RWPE1 (cell line): ENCODE results near the gene TMEM266.

Experiments used
- CTCF ChIA-PET: fragments of 350-600 bp; sonication (Branson Sonifier 250); formaldehyde crosslinking; extraction: SDS; loops from one replicate; lab custom pipeline; 2021; lab: Yijun Ruan, JAX
- POLR2A ChIA-PET: fragments of 400-600 bp; formaldehyde crosslinking; extraction: SDS; loops from one replicate; lab custom pipeline; 2020; ENCODE audit warnings: antibody characterized with exemption; ENCODE audit not compliant: low non-redundant PET; lab: Yijun Ruan, JAX
- DNase-seq: peaks from one replicate; pipeline ENCODE4 v3.0.0; 2012; ENCODE audit warnings: low spot score
- H3K27ac ChIP-seq: fragments of 450-650 bp; 2 replicates; pipeline ENCODE4 v1.5.1; 2017
- CTCF ChIP-seq: fragments of 450-650 bp; conservative IDR thresholded peaks from 2 replicates; pipeline ENCODE4 v1.5.1; 2017; ENCODE audit warnings: low read depth, mild to moderate bottlenecking

TMEM266 gene

GRCh38 chr15:76235186-76235826, 175.5 kb downstream of the TMEM266 start:
- ChIA-PET CTCF (interaction anchor here (0.5 to 2.3 kb wide), 9 partner anchors 8 to 660 kb away, joined by 3 to 8 read pairs (median 4); no protein-coding TSS in a partner anchor), POLR2A (interaction anchor here (0.5 kb wide), 1 partner anchor 56 kb away, joined by 5 read pairs; no protein-coding TSS in a partner anchor)
- H3K27ac ChIP-seq: no peak overlapping the region
- TF ChIP-seq CTCF: peak; percentile 66
- DNase-seq: peak; percentile 22

DNA sequence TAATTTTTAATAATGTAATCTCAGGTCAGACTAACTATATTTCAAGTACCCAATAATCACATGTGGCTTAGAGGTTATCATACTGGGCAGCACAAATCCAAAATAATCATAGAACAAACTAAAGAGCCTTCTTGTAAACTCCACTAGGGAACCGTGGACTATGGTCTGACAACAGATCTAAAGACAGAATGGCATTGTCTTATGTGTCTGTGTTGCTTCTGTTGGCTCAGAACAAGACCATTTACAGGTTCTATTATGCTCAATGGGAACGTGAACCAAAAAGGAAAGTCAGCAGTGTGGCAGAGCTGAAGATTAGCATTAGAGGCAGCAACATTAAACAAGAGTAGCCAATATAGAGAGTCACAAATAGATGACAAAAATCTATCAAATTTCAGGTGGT, 176.6 kb downstream of the TMEM266 start:
- ChIA-PET CTCF (interaction anchor here (0.6 to 2.3 kb wide), 3 partner anchors 32 to 606 kb away, joined by 3 to 8 read pairs (median 5); no protein-coding TSS in a partner anchor), POLR2A (no interaction called here)
- no peak for DNase-seq
- TF ChIP-seq CTCF: no peak
- no peak overlapping the region for H3K27ac ChIP-seq

DNA sequence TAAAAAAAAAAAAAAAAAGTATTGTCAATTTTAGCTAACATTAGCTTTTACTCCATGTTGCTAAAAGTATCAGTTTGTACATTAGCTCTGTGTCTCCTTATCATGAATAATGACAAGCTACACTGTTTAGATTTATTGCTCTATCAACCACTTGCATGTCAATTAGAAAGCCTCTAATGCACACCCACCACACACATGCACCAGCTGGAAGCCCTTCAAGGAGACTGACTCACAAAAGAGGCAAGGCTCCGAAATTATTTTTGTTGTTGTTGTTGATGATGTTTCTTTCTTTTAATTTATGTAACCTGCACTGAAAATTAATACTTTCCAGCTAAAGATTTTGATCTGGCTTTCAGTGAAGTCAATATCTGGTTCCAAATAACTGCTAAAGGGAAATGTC, 180.0 kb downstream of the TMEM266 start:
- POLR2A ChIA-PET: no interaction called here
- no peak for TF ChIP-seq CTCF
- no peak overlapping the region for H3K27ac ChIP-seq
- DNase-seq: no peak
- CTCF ChIA-PET: interaction anchor here (0.6 kb wide), 1 partner anchor 410 kb away, joined by 6 read pairs; no protein-coding TSS in a partner anchor

GRCh38 chr15:76245072-76245610, 185.4 kb downstream of the TMEM266 start:
- no peak for TF ChIP-seq CTCF
- CTCF ChIA-PET: interaction anchor here (0.6 kb wide), 1 partner anchor 197 kb away, joined by 3 read pairs; no protein-coding TSS in a partner anchor
- POLR2A ChIA-PET: no interaction called here
- DNase-seq: no peak
- H3K27ac ChIP-seq: no peak overlapping the region

GRCh38 chr15:76251717-76252116, 191.9 kb downstream of the TMEM266 start:
- ChIA-PET POLR2A (no interaction called here), CTCF (interaction anchor here (0.9 kb wide), 1 partner anchor 16 kb away, joined by 3 read pairs; no protein-coding TSS in a partner anchor)
- no peak for DNase-seq
- no peak for TF ChIP-seq CTCF
- H3K27ac ChIP-seq: no peak overlapping the region

- ChIA-PET CTCF (no interaction called here), POLR2A (no interaction called here)
- DNase-seq: no peak
- no peak overlapping the region for H3K27ac ChIP-seq
- no peak for TF ChIP-seq CTCF
Observed at GRCh38 chr15:76252249-76252648, 192.5 kb downstream of the TMEM266 start.
